Measurements from ENCODE around the gene SPOP. TPM values are rescaled to one million over a fixed set of nuclear protein-coding genes. Genes with fewer than 3 reads are reported as not detected.

The SPOP gene
- total RNA-seq, 1 donor from 2014 or later = 48.6 TPM

GRCh38 chr17:49583889-49584288, 94.0 kb downstream of the SPOP start:
- Histone ChIP-seq H3K27me3 (ENCODE audit: insufficient read depth, low read length) (no peaks in the 10 kb centered on the region), H3K27ac (ENCODE audit: low read depth, low read length) (no peak overlapping the region), H2AFZ (ENCODE audit: low read depth, low read length) (no peak overlapping the region), H3K9me3 (ENCODE audit: insufficient read depth, low read depth, low read length) (no peaks in the 10 kb centered on the region), H3K4me3 (ENCODE audit: insufficient read depth, low read depth, low read length) (no peak overlapping the region), H4K20me1 (ENCODE audit: insufficient read depth, low read length) (no peaks in the 10 kb centered on the region), H3K79me2 (ENCODE audit: insufficient read depth, low read length) (no peaks in the 10 kb centered on the region), H3K4me1 (ENCODE audit: insufficient read depth, low read length) (peaks cover 12% of the 10 kb centered on the region), H3K4me2 (ENCODE audit: low read length) (no peak overlapping the region), H3K9ac (ENCODE audit: low read length) (no peak overlapping the region), H3K36me3 (ENCODE audit: insufficient read depth, low read length) (no peaks in the 10 kb centered on the region)
- peaks cover 1% of the 10 kb centered on the region for H3K9me3 Mint-ChIP-seq (ENCODE audit: unreplicated experiment)
- FAIRE-seq (no peak), DNase-seq (ENCODE audit: low read depth) (no peak)
- H3K4me1 Mint-ChIP-seq (ENCODE audit: low read depth, unreplicated experiment) = peaks cover 2% of the 10 kb centered on the region
- H3K27ac Mint-ChIP-seq (ENCODE audit: unreplicated experiment) = no peak overlapping the region
- TF ChIP-seq EZH2 (IDR thresholded peaks at IDR 0.05; ENCODE audit: insufficient read depth, low read length) (no peak), CTCF (IDR thresholded peaks at IDR 0.05; ENCODE audit: insufficient read depth, low read depth, low read length) (no peak)
- no peak overlapping the region for H3K4me3 Mint-ChIP-seq (ENCODE audit: unreplicated experiment)
- H3K36me3 Mint-ChIP-seq (ENCODE audit: low read depth, unreplicated experiment) = peaks cover 17% of the 10 kb centered on the region
- peaks cover 11% of the 10 kb centered on the region for H3K27me3 Mint-ChIP-seq (ENCODE audit: low read depth, unreplicated experiment)

DNA sequence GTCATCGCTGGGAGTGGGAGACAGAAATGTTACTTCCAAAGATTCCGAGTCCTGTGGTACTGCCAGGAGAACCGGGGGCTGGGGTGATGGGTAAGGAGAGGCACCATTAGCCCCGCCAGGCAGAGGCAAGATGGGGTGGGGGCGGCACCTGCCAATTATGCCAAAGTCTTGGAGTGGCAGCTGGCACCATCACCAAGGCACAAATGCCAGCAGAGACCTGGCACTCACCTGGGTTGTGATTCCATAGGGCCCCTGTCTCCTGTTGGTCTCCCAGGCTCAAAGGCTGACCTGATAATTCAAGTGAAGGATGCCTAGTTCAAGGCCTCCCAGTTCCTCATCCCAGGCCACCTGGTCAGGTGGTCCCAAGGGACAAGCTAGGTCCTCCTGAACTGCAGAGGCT, 94.7 kb downstream of the SPOP start:
- H3K79me2 ChIP-seq (ENCODE audit: insufficient read depth, low read length) = no peaks in the 10 kb centered on the region
- Mint-ChIP-seq H3K27me3 (ENCODE audit: low read depth, unreplicated experiment) (peaks cover 13% of the 10 kb centered on the region), H3K27ac (ENCODE audit: unreplicated experiment) (no peak overlapping the region), H3K36me3 (ENCODE audit: low read depth, unreplicated experiment) (peaks cover 14% of the 10 kb centered on the region), H3K4me1 (ENCODE audit: low read depth, unreplicated experiment) (peaks cover 2% of the 10 kb centered on the region), H3K9me3 (ENCODE audit: unreplicated experiment) (peaks cover 2% of the 10 kb centered on the region), H3K4me3 (ENCODE audit: unreplicated experiment) (no peak overlapping the region)
- no peak for DNase-seq (ENCODE audit: low read depth)
- no peak overlapping the region for H3K4me3 ChIP-seq (ENCODE audit: insufficient read depth, low read depth, low read length)
- no peak for FAIRE-seq
- H3K27ac ChIP-seq (ENCODE audit: low read depth, low read length) = no peak overlapping the region
- peak overlapping the region; percentile 23 for H3K4me2 ChIP-seq (ENCODE audit: low read length)
- no peaks in the 10 kb centered on the region for H3K36me3 ChIP-seq (ENCODE audit: insufficient read depth, low read length)
- H2AFZ ChIP-seq (ENCODE audit: low read depth, low read length) = no peak overlapping the region
- no peaks in the 10 kb centered on the region for H3K27me3 ChIP-seq (ENCODE audit: insufficient read depth, low read length)
- TF ChIP-seq EZH2 (IDR thresholded peaks at IDR 0.05; ENCODE audit: insufficient read depth, low read length) (no peak), CTCF (IDR thresholded peaks at IDR 0.05; ENCODE audit: insufficient read depth, low read depth, low read length) (no peak)
- H3K9ac ChIP-seq (ENCODE audit: low read length) = no peak overlapping the region
- no peaks in the 10 kb centered on the region for H3K9me3 ChIP-seq (ENCODE audit: insufficient read depth, low read depth, low read length)
- peaks cover 7% of the 10 kb centered on the region for H3K4me1 ChIP-seq (ENCODE audit: insufficient read depth, low read length)
- H4K20me1 ChIP-seq (ENCODE audit: insufficient read depth, low read length) = no peaks in the 10 kb centered on the region

- H3K4me2 ChIP-seq (ENCODE audit: low read length) = peak overlapping the region; percentile 23
- no peak overlapping the region for H3K27ac ChIP-seq (ENCODE audit: low read depth, low read length)
- peaks cover 2% of the 10 kb centered on the region for H3K9me3 Mint-ChIP-seq (ENCODE audit: unreplicated experiment)
- H3K4me3 Mint-ChIP-seq (ENCODE audit: unreplicated experiment) = no peak overlapping the region
- H3K27me3 ChIP-seq (ENCODE audit: insufficient read depth, low read length) = peaks cover 4% of the 10 kb centered on the region
- H3K27me3 Mint-ChIP-seq (ENCODE audit: low read depth, unreplicated experiment) = peaks cover 18% of the 10 kb centered on the region
- H3K4me3 ChIP-seq (ENCODE audit: insufficient read depth, low read depth, low read length) = no peak overlapping the region
- H4K20me1 ChIP-seq (ENCODE audit: insufficient read depth, low read length) = no peaks in the 10 kb centered on the region
- peaks cover 7% of the 10 kb centered on the region for H3K4me1 ChIP-seq (ENCODE audit: insufficient read depth, low read length)
- no peak for FAIRE-seq
- peaks cover 2% of the 10 kb centered on the region for H3K4me1 Mint-ChIP-seq (ENCODE audit: low read depth, unreplicated experiment)
- H3K36me3 ChIP-seq (ENCODE audit: insufficient read depth, low read length) = no peaks in the 10 kb centered on the region
- H3K27ac Mint-ChIP-seq (ENCODE audit: unreplicated experiment) = no peak overlapping the region
- H3K9ac ChIP-seq (ENCODE audit: low read length) = no peak overlapping the region
- no peak for DNase-seq (ENCODE audit: low read depth)
- H2AFZ ChIP-seq (ENCODE audit: low read depth, low read length) = no peak overlapping the region
- no peaks in the 10 kb centered on the region for H3K9me3 ChIP-seq (ENCODE audit: insufficient read depth, low read depth, low read length)
- TF ChIP-seq CTCF (IDR thresholded peaks at IDR 0.05; ENCODE audit: insufficient read depth, low read depth, low read length) (no peak), EZH2 (IDR thresholded peaks at IDR 0.05; ENCODE audit: insufficient read depth, low read length) (no peak)
- H3K36me3 Mint-ChIP-seq (ENCODE audit: low read depth, unreplicated experiment) = peaks cover 11% of the 10 kb centered on the region
- no peaks in the 10 kb centered on the region for H3K79me2 ChIP-seq (ENCODE audit: insufficient read depth, low read length)
Measured at GRCh38 chr17:49582789-49583188, 95.1 kb downstream of the SPOP start.
